ENCODE data around the gene TELO2.

The TELO2 gene

GRCh38 chr16:1450218-1450617 lies 42.9 kb upstream of the TELO2 start:
- intact Hi-C loops (cut with DNase I; ENCODE audit: low total_unique reads): no loop called here

GRCh38 chr16:1450841-1451240 lies 42.3 kb upstream of the TELO2 start:
- H3K27ac ChIP-seq: no peak overlapping the region
- DNase-seq: no peak
- peaks cover 74 to 100% (median 100%) of the 10 kb centered on the region in 3 donors for H3K36me3 ChIP-seq
- no peak overlapping the region for H3K4me3 ChIP-seq
- H3K27me3 ChIP-seq: no peaks in the 10 kb centered on the region
- TF ChIP-seq CTCF (IDR thresholded peaks at IDR 0.05): no peak
- intact Hi-C loops (cut with DNase I; ENCODE audit: low total_unique reads): no loop called here
- no peaks in the 10 kb centered on the region for H3K4me1 ChIP-seq
- H3K9me3 ChIP-seq: no peaks in the 10 kb centered on the region

More at GRCh38 chr16:1450218-1450617, 42.9 kb upstream of the TELO2 start:
- no peak for DNase-seq
- H3K36me3 ChIP-seq: peaks cover 73 to 100% (median 99%) of the 10 kb centered on the region in 3 donors
- no peak for TF ChIP-seq CTCF (IDR thresholded peaks at IDR 0.05)
- no peak overlapping the region for H3K4me3 ChIP-seq
- H3K27me3 ChIP-seq: no peaks in the 10 kb centered on the region
- no peak overlapping the region for H3K27ac ChIP-seq
- H3K9me3 ChIP-seq: no peaks in the 10 kb centered on the region
- H3K4me1 ChIP-seq: no peaks in the 10 kb centered on the region

- Histone ChIP-seq H3K9me3 (no peaks in the 10 kb centered on the region), H3K4me3 (no peak overlapping the region), H3K4me1 (no peaks in the 10 kb centered on the region), H3K27me3 (no peaks in the 10 kb centered on the region), H3K27ac (no peak overlapping the region), H3K36me3 (peaks cover 67 to 100% (median 98%) of the 10 kb centered on the region in 3 donors)
- TF ChIP-seq CTCF (IDR thresholded peaks at IDR 0.05): no peak
- intact Hi-C loops (cut with DNase I; ENCODE audit: low total_unique reads): no loop called here
- no peak for DNase-seq
These were observed 41.3 kb upstream of the TELO2 start for GRCh38 chr16:1451702-1452392.

GRCh38 chr16:1452530-1452929 lies 40.6 kb upstream of the TELO2 start:
- intact Hi-C loops (cut with DNase I; ENCODE audit: low total_unique reads): no loop called here
- no peaks in the 10 kb centered on the region for H3K4me1 ChIP-seq
- H3K9me3 ChIP-seq: no peaks in the 10 kb centered on the region
- no peak overlapping the region for H3K27ac ChIP-seq
- H3K36me3 ChIP-seq: peaks cover 65 to 100% (median 98%) of the 10 kb centered on the region in 3 donors
- DNase-seq: no peak
- no peak for TF ChIP-seq CTCF (IDR thresholded peaks at IDR 0.05)
- no peaks in the 10 kb centered on the region for H3K27me3 ChIP-seq
- no peak overlapping the region for H3K4me3 ChIP-seq

- no peak overlapping the region for H3K27ac ChIP-seq
- H3K36me3 ChIP-seq: peaks cover 67 to 100% (median 98%) of the 10 kb centered on the region in 3 donors
- no peaks in the 10 kb centered on the region for H3K27me3 ChIP-seq
- no peak overlapping the region for H3K4me3 ChIP-seq
- no peaks in the 10 kb centered on the region for H3K9me3 ChIP-seq
- DNase-seq: no peak
- H3K4me1 ChIP-seq: no peaks in the 10 kb centered on the region
- no peak for TF ChIP-seq CTCF (IDR thresholded peaks at IDR 0.05)
- intact Hi-C loops (cut with DNase I; ENCODE audit: low total_unique reads): no loop called here
These were observed 39.8 kb upstream of the TELO2 start for GRCh38 chr16:1453316-1453715.
